Measurements from ENCODE around the gene PBRM1. TPM values are rescaled to one million over a fixed set of nuclear protein-coding genes. Genes with fewer than 3 reads are reported as not detected.
A peak's percentile ranks its signal among the peaks of the same experiment; 100 is the strongest.

The PBRM1 gene
- total and polyA plus RNA-seq, 2 donors (not counting 1 experiment from before 2014, with no cell fraction given): 16.8 to 85.9 TPM

- H4K20me1 ChIP-seq (ENCODE audit: control insufficient read depth, insufficient read depth, low read length, poor library complexity, severe bottlenecking): no peaks in the 10 kb centered on the region
- peaks cover 0 to 18% of the 10 kb centered on the region in 2 experiments for H3K36me3 ChIP-seq (replicated peaks in 1 of 2; ENCODE audit: control extremely low read depth in 1 of 2, control insufficient read depth in 1 of 2, extremely low read depth in 1 of 2, insufficient read depth in 2 of 2, low read length in 1 of 2)
- H3K4me2 ChIP-seq (replicated peaks; ENCODE audit: low read depth, low read length, poor library complexity, severe bottlenecking): no peak overlapping the region
- H3K27me3 ChIP-seq (replicated peaks in 1 of 4; ENCODE audit: control extremely low read depth in 1 of 4, control insufficient read depth in 3 of 4, insufficient read depth in 4 of 4, low read length in 3 of 4): no peaks in the 10 kb centered on the region
- ATAC-seq (ENCODE audit: low read depth): no peak
- no peak overlapping the region for H3K4me3 ChIP-seq (ENCODE audit: control extremely low read depth in 1 of 5, extremely low read depth in 1 of 5, insufficient read depth in 1 of 5, low read depth in 2 of 5, low read length in 4 of 5)
- no peak overlapping the region for H3K9ac ChIP-seq (ENCODE audit: low read length)
- TF ChIP-seq CTCF (IDR thresholded peaks at IDR 0.05) (no peak), EZH2 (IDR thresholded peaks at IDR 0.05; ENCODE audit: borderline replicate concordance, insufficient read depth, low read depth, low read length, poor library complexity, severe bottlenecking) (no peak)
- H3K4me1 ChIP-seq (ENCODE audit: control insufficient read depth in 2 of 2, insufficient read depth in 2 of 2, low read length in 2 of 2): peaks cover 11 to 17% of the 10 kb centered on the region in 2 donors
- H3K27ac ChIP-seq (ENCODE audit: low read length in 2 of 2): no peak overlapping the region
- 73% methylated on average over 16 of the region's 16 CpGs for WGBS (ENCODE audit: insufficient coverage)
- no peak overlapping the region for H3K4me3 Mint-ChIP-seq
- POLR2A ChIA-PET: no interaction called here
- H3K79me2 ChIP-seq (ENCODE audit: control insufficient read depth, insufficient read depth, low read length): no peaks in the 10 kb centered on the region
- no peaks in the 10 kb centered on the region for H3K9me3 ChIP-seq (ENCODE audit: control extremely low read depth in 1 of 3, control insufficient read depth in 2 of 3, insufficient read depth in 1 of 3, low read length in 2 of 3)
- no peak overlapping the region for H2AFZ ChIP-seq (ENCODE audit: insufficient read depth, low read depth, low read length, poor library complexity, severe bottlenecking)
- H3K4me1 Mint-ChIP-seq: peaks cover 17% of the 10 kb centered on the region
- intact Hi-C loops (cut with micrococcal nuclease): no loop called here
- no peak overlapping the region for H3K27ac Mint-ChIP-seq
- H3K27me3 Mint-ChIP-seq: no peaks in the 10 kb centered on the region
- CTCF ChIA-PET: no interaction called here
- no peaks in the 10 kb centered on the region for H3K9me3 Mint-ChIP-seq (ENCODE audit: insufficient read depth)
- DNase-seq: no peak
Observed at GRCh38 chr3:52495777-52496602, 189.7 kb downstream of the PBRM1 start.

Small RNAs within 50 kb of the gene (small RNA-seq; reads per million reads assigned to genes)
- gene AC006254.2 (ENCODE audit: insufficient read length, low read depth, low replicate concordance) (not detected), gene RF00569 (ENCODE audit: insufficient read length, low read depth, low replicate concordance) (5,453 reads per million, percentile 99 among the genes with 10 or more reads in this experiment), gene RF01183 (ENCODE audit: insufficient read length, low read depth, low replicate concordance) (not detected), gene RNU6-856P (ENCODE audit: insufficient read length, low read depth, low replicate concordance) (not detected), gene RNU6ATAC16P (ENCODE audit: insufficient read length, low read depth, low replicate concordance) (not detected), gene SNORD19 (ENCODE audit: insufficient read length, low read depth, low replicate concordance) (not detected), gene SNORD19B (ENCODE audit: insufficient read length, low read depth, low replicate concordance) (not detected), gene SNORD69 (ENCODE audit: insufficient read length, low read depth, low replicate concordance) (8,240 reads per million, percentile 99 among the genes with 10 or more reads in this experiment)

Other genes with a start within 250 kb of the PBRM1 start
- gene SEMA3G, start 240.8 kb downstream of the PBRM1 start, total RNA-seq: 0.27 and 0.42 TPM in 2 replicates
- gene SEMA3G, start 240.8 kb downstream of the PBRM1 start, polyA plus RNA-seq: 0.07 and 0.10 TPM in 2 replicates
- gene TNNC1, start 231.9 kb downstream of the PBRM1 start, total RNA-seq: 1.1 TPM in 1 of 2 replicates, not detected in the other
- 5.4 and 16.7 TPM in 2 replicates for gene TNNC1, start 231.9 kb downstream of the PBRM1 start, polyA plus RNA-seq
- 161 and 169 TPM in 2 replicates for gene NISCH, start 230.3 kb downstream of the PBRM1 start, total RNA-seq
- gene NISCH, start 230.3 kb downstream of the PBRM1 start, polyA plus RNA-seq: 127 and 130 TPM in 2 replicates
- gene STAB1, start 190.6 kb downstream of the PBRM1 start, total RNA-seq: 4.0 and 4.5 TPM in 2 replicates
- 3.8 and 5.6 TPM in 2 replicates for gene STAB1, start 190.6 kb downstream of the PBRM1 start, polyA plus RNA-seq
- 8.1 and 11.2 TPM in 2 replicates for gene NT5DC2, start 152.1 kb downstream of the PBRM1 start, total RNA-seq
- gene NT5DC2, start 152.1 kb downstream of the PBRM1 start, polyA plus RNA-seq: 11.9 and 19.0 TPM in 2 replicates
- 10.3 and 16.4 TPM in 2 replicates for gene UQCC5, start 149.3 kb downstream of the PBRM1 start, total RNA-seq
- 1.1 and 1.5 TPM in 2 replicates for gene UQCC5, start 149.3 kb downstream of the PBRM1 start, polyA plus RNA-seq
- gene GNL3, start 119 bp upstream of the PBRM1 start, total RNA-seq: 67.3 and 68.5 TPM in 2 replicates
- 32.6 and 41.7 TPM in 2 replicates for gene GNL3, start 119 bp upstream of the PBRM1 start, polyA plus RNA-seq
- gene GLT8D1, start 19.9 kb upstream of the PBRM1 start, total RNA-seq: 28.7 and 32.5 TPM in 2 replicates
- 22.9 and 28.1 TPM in 2 replicates for gene GLT8D1, start 19.9 kb upstream of the PBRM1 start, polyA plus RNA-seq
- 54.3 and 64.5 TPM in 2 replicates for gene SPCS1, start 20.2 kb upstream of the PBRM1 start, total RNA-seq
- gene SPCS1, start 20.2 kb upstream of the PBRM1 start, polyA plus RNA-seq: 82.2 and 129 TPM in 2 replicates
- 33.8 and 38.4 TPM in 2 replicates for gene NEK4, start 85.0 kb upstream of the PBRM1 start, total RNA-seq
- 8.8 and 9.0 TPM in 2 replicates for gene NEK4, start 85.0 kb upstream of the PBRM1 start, polyA plus RNA-seq
- 0.53 TPM in 1 of 2 replicates, not detected in the other for gene ITIH1, start 91.7 kb upstream of the PBRM1 start, total RNA-seq
- gene ITIH1, start 91.7 kb upstream of the PBRM1 start, polyA plus RNA-seq: 1.5 and 2.0 TPM in 2 replicates
- not detected in 2 replicates for gene ITIH3, start 108.9 kb upstream of the PBRM1 start, total RNA-seq
- gene ITIH3, start 108.9 kb upstream of the PBRM1 start, polyA plus RNA-seq: not detected in 2 replicates
- gene ITIH4, start 144.8 kb upstream of the PBRM1 start, total RNA-seq: 38.5 and 38.7 TPM in 2 replicates
- 21.5 and 34.3 TPM in 2 replicates for gene ITIH4, start 144.8 kb upstream of the PBRM1 start, polyA plus RNA-seq
- 0.79 and 5.1 TPM in 2 replicates for gene MUSTN1, start 149.1 kb upstream of the PBRM1 start, total RNA-seq
- 8.3 and 11.2 TPM in 2 replicates for gene MUSTN1, start 149.1 kb upstream of the PBRM1 start, polyA plus RNA-seq
- 37.7 and 38.4 TPM in 2 replicates for gene STIMATE, start 211.6 kb upstream of the PBRM1 start, total RNA-seq
- 18.6 and 24.6 TPM in 2 replicates for gene STIMATE, start 211.6 kb upstream of the PBRM1 start, polyA plus RNA-seq